Nephron (organoid): ENCODE data around the gene SSBP3.
"Not testable (repeated sequence)": the region's sequence is repeated elsewhere in the genome, so short reads cannot be mapped to it uniquely, and the experiment has no call there.

ENCODE experiments used
- H3K27ac Mint-ChIP-seq, 3 experiments: 2 replicates each; pipeline ENCODE4 v1.8.0; 2020; ENCODE audit warnings: mixed read lengths in 3 of 3, mild to moderate bottlenecking in 2 of 3, moderate library complexity in 1 of 3
- H3K27me3 Mint-ChIP-seq: 2 replicates; pipeline ENCODE4 v1.8.0; 2021; ENCODE audit warnings: low read depth, mild to moderate bottlenecking, moderate library complexity, mixed read lengths
- H3K36me3 Mint-ChIP-seq: 2 replicates; pipeline ENCODE4 v1.8.0; 2020; ENCODE audit warnings: low read depth, mixed read lengths
- H3K4me1 Mint-ChIP-seq: 2 replicates; pipeline ENCODE4 v1.8.0; 2020; ENCODE audit warnings: mixed read lengths
- H3K4me3 Mint-ChIP-seq, 3 experiments: 2 replicates each; pipeline ENCODE4 v1.8.0; 2020; ENCODE audit warnings: mild to moderate bottlenecking in 3 of 3, mixed read lengths in 3 of 3, moderate library complexity in 2 of 3
- H3K9me3 Mint-ChIP-seq: 2 replicates; pipeline ENCODE4 v1.8.0; 2020; ENCODE audit warnings: mixed read lengths
- CTCF ChIP-seq, 3 experiments: fragments of 200-600 bp; sonication (generic); IDR thresholded peaks; one replicate each; pipeline ENCODE4 v1.5.0; 2021; ENCODE audit warnings: antibody characterized with exemption in 3 of 3; ENCODE audit not compliant: unreplicated experiment in 3 of 3

Gene SSBP3

GRCh38 chr1:54239035-54239383, 167.2 kb downstream of the SSBP3 start:
- Mint-ChIP-seq H3K9me3 (peaks cover 6% of the 10 kb centered on the region), H3K4me3 (no peak overlapping the region), H3K4me1 (no peaks in the 10 kb centered on the region), H3K36me3 (peaks cover 75% of the 10 kb centered on the region), H3K27ac (no peak overlapping the region), H3K27me3 (no peaks in the 10 kb centered on the region)
- TF ChIP-seq CTCF (IDR thresholded peaks at IDR 0.05; ENCODE audit: unreplicated experiment in 3 of 3), result no peak

GRCh38 chr1:54238353-54239034, 167.7 kb downstream of the SSBP3 start:
- H3K4me3 Mint-ChIP-seq, result no peak overlapping the region
- no peak overlapping the region for H3K27ac Mint-ChIP-seq
- no peaks in the 10 kb centered on the region for H3K27me3 Mint-ChIP-seq
- H3K36me3 Mint-ChIP-seq, result peaks cover 69% of the 10 kb centered on the region
- no peak for TF ChIP-seq CTCF (IDR thresholded peaks at IDR 0.05; ENCODE audit: unreplicated experiment in 3 of 3)
- H3K9me3 Mint-ChIP-seq, result peaks cover 6% of the 10 kb centered on the region
- no peaks in the 10 kb centered on the region for H3K4me1 Mint-ChIP-seq

GRCh38 chr1:54237586-54237985, 168.6 kb downstream of the SSBP3 start:
- Mint-ChIP-seq H3K4me1 (no peaks in the 10 kb centered on the region), H3K27me3 (no peaks in the 10 kb centered on the region), H3K27ac (no peak overlapping the region), H3K4me3 (no peak overlapping the region), H3K9me3 (peaks cover 6% of the 10 kb centered on the region), H3K36me3 (peaks cover 68% of the 10 kb centered on the region)
- TF ChIP-seq CTCF (IDR thresholded peaks at IDR 0.05; ENCODE audit: unreplicated experiment in 3 of 3), result no peak

GRCh38 chr1:54234284-54234683, 171.9 kb downstream of the SSBP3 start:
- Mint-ChIP-seq H3K4me3 (no peak overlapping the region), H3K4me1 (peaks cover 3% of the 10 kb centered on the region), H3K9me3 (peaks cover 6% of the 10 kb centered on the region), H3K27ac (no peak overlapping the region), H3K27me3 (no peaks in the 10 kb centered on the region), H3K36me3 (peaks cover 72% of the 10 kb centered on the region)
- no peak for TF ChIP-seq CTCF (IDR thresholded peaks at IDR 0.05; ENCODE audit: unreplicated experiment in 3 of 3)

- H3K4me3 Mint-ChIP-seq, H3K4me1 Mint-ChIP-seq, H3K9me3 Mint-ChIP-seq, H3K27ac Mint-ChIP-seq, H3K27me3 Mint-ChIP-seq: not testable (repeated sequence)
- H3K36me3 Mint-ChIP-seq, result peaks cover 69% of the 10 kb centered on the region
Observed at GRCh38 chr1:54233196-54233595, 173.0 kb downstream of the SSBP3 start.

GRCh38 chr1:54230507-54231339, 175.5 kb downstream of the SSBP3 start:
- Mint-ChIP-seq H3K27me3 (no peaks in the 10 kb centered on the region), H3K27ac (no peak overlapping the region), H3K36me3 (peaks cover 65% of the 10 kb centered on the region), H3K9me3 (peaks cover 6% of the 10 kb centered on the region), H3K4me1 (peaks cover 16% of the 10 kb centered on the region), H3K4me3 (no peak overlapping the region)
- no peak for TF ChIP-seq CTCF (IDR thresholded peaks at IDR 0.05; ENCODE audit: unreplicated experiment in 3 of 3)
